NCI-H1092 treated with DMSO at 0.1 percent for 48 hours (cell line): ENCODE data around the gene ZDHHC12.
A peak's percentile ranks its signal among the peaks of the same experiment; 100 is the strongest.

Source experiments
- DNase-seq: peaks from one replicate; lab custom pipeline; 2025; lab: John Stamatoyannopoulos, UW

The ZDHHC12 gene

DNA sequence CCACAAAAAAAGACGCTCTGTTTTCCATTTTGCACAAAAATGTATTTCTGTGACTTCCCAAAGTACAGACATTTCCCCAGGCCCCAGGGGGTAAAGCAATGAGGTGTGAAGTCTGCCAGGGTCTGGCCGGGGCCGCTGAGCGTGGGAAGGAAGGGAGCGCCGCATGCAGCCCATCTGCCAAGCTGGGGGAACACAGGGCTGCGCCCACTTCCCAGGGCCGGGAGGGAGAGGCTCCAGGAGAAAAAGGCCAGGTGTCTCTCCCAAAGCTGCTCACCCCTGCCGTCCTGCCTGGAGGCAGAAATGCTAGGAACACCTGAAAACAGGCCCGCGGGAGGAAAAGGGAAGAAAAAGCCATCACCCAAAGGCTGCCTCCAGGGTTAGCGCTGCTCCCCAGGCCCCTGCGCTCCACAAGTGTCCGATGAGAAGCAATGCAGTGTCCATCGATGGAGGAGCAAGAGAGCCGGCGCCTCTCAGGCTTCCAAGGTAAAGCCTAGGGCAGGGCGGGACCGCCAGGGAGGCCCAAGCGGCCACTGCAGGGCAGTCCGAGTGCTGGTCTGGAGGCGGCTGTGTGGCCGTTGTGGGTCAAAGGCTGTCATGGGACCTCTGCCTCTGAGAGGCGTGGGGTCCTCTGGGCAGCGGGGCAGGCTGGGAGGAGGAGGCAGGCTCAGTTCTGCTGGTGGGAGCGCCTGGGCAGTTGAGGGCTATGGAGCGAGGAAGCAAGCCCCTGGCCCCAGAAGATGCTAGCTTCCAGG, 6.0 kb upstream of the ZDHHC12 start:
- DNase-seq = no peak

DNA sequence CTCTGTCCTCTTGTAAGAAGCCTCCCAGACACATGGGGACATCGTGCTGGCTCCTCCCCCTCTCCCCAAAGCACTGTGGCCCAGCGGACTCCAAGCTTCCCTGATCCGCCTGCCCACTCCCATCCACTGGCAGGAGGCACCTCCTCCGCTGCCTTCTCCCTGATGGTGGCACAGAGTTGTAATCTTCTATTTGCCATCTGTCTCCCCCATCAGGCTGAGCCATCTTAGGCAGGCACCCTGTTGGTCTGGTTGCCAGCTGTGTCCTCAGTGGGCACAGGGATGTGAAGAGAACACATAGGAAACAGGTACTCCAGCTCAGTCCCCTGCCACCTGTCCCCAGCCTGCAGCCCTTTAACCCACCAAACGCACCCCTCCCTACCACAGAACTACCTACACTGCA, 5.4 kb upstream of the ZDHHC12 start:
- no peak for DNase-seq

DNA sequence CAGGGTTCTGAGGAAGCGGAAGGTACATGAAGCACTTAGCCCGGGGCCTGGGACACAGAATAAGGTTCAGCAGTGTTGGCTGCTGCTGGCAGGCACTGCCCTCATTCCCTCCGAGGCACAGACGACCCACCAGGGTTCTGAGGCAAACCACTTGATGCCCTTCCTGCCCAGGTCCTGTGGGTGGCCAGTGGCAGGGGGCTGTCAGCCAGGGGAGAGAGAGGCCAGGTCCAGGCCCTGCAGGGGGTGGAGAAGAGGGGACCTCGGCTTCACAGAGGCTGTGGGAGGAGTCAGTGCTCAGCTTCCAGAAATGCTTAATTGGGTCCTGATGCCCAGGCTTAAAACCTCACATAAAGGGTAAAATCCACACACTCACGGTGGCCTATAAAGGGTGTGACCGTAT, 4.4 kb upstream of the ZDHHC12 start:
- DNase-seq = no peak

DNA sequence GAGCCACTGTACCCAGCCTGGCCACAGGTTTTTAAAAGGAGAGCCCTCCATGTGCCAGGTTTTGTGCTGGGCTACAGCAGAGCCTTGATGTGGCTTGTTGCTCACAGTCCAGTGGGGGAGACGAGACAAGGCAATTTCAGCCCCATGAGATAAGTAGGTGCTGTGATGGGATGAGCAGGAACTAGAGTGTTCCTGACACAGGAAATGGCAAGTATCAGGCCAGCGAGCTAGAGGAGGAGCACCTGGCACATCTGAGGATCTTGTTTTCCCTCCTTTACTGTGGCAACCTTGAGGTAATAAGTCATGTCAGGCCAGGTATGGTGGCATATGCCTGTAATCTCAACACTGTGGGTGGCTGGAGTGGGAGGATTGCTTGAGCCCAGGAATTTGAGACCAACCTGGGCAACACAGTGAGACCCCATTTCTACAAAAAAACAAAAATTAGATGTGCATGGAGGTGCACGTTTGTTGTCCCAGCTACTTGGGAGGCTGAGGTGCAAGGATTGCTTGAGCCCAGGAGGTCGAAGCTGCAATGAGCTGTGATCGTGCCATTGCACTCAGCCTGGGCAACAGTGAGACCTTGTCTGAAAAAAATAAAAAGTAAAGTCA, 3.8 kb upstream of the ZDHHC12 start:
- DNase-seq = no peak

DNA sequence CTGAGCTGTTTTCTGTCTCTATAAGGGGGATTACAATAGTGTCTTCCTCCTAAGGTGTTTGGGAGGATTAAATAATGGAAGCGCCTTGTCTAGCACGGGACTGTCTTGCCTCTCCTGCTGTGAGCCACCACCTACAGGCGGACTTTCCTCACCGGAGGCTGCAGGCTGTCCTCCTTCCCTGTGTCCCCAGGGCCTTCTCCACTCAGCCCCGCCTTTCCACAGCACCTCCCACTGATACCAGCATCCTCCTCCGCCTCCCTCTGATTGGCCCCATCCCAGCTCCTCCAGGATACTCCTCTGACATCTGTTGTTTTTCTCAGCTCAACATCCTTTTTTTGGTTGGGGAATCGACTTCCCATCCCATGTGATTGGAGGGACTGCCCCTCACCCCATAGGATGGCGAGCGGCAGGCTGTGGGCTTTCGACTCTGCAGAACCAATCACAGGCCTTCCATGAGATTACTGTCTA, 851 bp upstream of the ZDHHC12 start:
- DNase-seq = peak; percentile 47

- no peak for DNase-seq
Observed at GRCh38 chr9:128723352-128723865, 518 bp downstream of the ZDHHC12 start.

DNA sequence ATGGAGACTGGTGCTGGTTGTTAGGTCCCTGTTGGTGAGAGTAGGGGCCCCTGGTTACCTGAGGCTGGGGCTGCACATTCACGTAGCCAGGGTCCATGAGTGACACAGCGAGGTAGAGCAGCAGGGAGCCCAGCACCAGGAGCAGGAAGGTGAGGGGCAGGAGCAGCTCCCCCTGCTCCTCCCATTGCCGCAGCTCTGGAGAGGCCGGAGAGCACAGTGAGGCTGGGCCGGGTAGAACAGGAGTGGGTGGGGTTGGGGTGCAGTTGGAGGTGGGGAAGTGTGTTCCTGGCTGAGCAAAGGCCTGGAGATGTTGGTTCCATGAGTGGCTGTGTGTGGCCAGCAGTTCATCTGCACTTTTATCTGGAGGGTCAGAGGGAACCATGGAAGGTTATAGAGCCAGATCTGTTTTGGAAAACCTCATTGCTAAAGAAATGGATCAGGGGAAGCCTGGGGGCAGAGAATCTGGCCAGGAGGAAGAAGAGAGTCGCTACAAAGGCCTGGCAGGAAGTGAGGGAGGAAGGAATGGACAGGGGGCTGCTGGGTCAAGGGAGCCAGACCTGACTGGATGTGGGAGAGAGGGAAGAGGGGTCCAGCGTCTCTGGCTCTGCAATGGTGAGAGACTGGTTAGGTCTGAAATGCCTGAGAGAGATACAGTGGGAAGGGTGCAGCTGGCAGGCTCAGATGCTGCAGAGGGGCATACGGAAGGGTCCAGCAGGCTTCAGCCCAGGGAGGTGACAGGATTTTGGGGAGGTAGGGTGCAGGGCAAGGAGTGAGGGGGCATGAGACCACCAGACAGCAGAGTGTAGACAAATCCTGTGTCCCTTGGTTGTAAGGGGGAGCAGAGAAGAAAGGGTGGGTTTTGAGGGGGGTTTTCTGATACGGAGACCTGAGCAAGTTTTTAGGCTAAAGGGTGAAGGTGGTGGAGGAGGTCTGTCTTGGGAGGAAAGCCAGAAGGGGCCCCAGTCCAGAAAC, 1.3 kb downstream of the ZDHHC12 start:
- no peak for DNase-seq

DNA sequence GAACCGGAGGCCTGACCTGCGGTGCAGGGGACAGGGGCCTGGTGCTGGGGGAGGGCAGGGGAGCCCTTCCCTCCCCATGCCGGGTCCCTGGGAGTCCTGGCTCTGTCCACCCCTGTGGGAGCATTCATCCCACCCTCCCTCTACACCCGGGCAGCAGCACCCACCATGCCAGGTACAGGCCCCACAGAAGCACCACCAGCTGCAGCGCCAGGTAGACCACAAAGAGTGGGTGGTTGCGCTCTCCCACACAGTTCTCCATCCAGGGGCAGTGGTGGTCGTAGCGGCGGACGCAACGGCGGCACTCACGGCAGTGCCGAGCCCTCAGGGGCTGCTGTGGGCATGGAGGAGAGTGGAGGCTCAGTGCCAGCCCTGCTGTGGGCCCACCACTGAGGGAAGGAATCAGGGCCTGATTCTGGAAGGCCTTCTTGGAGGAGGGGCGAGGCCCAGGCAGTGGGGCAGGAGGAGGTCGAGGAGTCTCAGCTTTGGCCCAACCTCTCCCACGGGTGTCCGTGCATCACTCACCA, 2.4 kb downstream of the ZDHHC12 start:
- no peak for DNase-seq

DNA sequence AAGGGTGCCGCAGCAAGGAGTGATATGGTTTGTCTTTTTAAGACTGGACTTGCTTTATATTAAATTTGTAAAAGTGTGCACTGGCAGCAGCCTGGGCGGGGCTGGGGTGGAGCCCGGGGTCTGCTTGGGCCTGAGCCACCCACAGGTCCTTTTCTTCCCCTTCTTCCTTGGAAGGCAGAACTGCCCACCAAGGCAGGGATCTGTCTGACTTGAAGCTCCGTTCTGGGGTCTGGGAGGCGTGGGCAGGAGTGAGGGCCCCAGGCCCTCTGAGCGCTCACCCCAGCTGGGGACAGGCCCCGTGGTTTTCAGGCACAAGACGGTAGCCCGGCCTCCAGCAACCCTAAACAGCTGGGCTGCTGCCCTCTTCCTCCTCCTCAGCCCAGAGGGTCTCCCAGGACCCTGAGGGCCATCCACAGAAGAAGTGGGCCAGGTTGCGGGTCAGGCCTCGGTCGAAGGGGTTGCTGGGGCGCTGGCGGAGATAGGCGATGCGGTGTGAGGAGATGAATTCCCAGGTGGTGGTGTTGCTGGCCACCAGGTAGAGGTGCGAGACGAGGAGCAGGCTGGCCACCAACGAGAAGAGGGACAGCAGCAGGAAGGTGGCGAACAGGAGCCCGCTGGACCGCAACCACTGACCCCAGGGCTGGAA, 3.0 kb downstream of the ZDHHC12 start:
- DNase-seq = no peak

DNA sequence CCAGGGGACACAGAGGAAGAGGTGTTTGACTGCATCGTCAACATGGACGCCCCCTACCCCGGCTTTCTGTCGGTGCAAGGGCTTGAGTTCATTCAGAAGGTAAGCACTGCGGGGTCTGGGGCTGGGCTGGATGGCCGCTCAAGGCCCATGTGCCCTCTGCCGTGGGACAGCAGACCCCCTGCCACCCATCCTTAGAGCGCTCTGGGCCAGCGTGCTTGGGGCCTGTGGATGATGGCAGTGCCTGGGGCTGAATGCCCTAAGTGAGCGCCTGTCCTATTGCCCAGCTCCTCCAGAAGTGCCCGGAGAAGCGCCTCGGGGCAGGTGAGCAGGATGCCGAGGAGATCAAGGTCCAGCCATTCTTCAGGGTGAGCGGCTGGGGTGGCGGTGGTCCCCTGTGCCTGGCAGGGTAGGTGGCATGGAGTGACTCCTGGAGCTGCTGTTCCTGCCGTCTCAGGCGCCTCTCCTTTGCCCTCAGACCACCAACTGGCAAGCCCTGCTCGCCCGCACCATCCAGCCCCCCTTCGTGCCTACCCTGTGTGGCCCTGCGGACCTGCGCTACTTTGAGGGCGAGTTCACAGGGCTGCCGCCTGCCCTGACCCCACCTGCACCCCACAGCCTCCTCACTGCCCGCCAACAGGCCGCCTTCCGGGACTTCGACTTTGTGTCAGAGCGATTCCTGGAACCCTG, 3.9 kb downstream of the ZDHHC12 start:
- no peak for DNase-seq

DNA sequence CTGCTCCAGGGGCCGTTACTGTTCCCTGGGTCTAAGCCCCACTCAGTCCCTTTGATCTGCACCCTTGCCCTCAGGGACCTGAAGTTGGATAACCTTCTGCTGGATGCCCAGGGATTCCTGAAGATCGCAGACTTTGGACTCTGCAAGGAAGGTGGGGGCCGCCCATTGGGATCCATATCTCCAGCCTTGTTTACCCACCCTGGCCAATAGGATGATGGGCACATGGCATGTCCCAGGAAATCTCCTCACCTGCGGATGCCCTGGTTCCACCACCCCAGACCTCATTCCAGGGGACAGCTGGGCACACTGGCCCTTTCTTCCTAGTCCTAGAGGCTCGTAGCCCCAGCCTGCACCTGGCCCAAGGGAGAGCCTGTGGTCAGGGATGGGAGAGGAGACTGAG, 5.5 kb downstream of the ZDHHC12 start:
- no peak for DNase-seq

- no peak for DNase-seq
Observed at GRCh38 chr9:128718047-128718446, 5.9 kb downstream of the ZDHHC12 start.

DNA sequence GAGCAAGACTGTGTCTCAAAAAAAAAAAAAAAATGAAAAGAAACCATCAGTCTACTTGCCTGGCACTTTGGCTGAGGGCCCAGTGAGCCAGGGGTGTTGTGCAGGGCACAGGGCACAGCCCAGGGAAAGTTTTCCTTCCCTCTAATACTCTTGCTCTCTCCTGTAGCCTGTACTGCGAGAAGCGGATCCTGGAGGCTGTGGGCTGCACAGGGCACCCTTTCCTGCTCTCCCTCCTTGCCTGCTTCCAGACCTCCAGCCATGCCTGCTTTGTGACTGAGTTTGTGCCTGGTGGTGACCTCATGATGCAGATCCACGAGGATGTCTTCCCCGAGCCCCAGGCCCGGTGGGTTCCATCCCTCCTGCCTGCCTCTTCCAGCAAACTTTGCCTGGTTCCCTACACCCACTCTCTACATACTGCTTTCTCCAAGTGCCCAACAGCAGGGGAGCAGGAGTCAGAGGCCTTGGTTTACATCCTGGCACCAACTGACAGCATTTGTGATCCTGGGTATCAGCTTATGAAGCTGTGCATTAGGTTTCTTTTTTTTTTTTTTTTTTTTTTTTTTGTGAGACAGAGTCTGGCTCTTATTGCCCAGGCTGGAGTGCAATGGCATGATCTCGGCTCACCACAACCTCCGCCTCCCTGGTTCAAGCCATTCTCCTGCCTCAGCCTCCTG, 7.2 kb downstream of the ZDHHC12 start:
- no peak for DNase-seq

DNA sequence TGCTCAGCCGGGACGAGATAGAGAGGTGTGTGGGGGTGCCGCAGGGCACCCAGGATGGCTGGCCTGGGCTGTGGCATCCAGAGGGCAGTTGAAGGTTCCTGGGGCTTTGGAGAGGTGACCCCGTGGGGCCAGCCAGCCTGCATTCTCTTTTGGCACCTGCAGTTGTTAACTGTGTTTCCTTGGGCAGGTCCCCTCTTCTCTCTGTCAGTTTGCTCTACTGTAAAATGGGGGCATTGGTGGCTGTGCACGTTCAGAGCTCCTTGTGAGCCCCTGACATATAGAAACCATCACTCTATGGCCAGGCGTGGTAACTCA, 8.5 kb downstream of the ZDHHC12 start:
- DNase-seq = no peak

DNA sequence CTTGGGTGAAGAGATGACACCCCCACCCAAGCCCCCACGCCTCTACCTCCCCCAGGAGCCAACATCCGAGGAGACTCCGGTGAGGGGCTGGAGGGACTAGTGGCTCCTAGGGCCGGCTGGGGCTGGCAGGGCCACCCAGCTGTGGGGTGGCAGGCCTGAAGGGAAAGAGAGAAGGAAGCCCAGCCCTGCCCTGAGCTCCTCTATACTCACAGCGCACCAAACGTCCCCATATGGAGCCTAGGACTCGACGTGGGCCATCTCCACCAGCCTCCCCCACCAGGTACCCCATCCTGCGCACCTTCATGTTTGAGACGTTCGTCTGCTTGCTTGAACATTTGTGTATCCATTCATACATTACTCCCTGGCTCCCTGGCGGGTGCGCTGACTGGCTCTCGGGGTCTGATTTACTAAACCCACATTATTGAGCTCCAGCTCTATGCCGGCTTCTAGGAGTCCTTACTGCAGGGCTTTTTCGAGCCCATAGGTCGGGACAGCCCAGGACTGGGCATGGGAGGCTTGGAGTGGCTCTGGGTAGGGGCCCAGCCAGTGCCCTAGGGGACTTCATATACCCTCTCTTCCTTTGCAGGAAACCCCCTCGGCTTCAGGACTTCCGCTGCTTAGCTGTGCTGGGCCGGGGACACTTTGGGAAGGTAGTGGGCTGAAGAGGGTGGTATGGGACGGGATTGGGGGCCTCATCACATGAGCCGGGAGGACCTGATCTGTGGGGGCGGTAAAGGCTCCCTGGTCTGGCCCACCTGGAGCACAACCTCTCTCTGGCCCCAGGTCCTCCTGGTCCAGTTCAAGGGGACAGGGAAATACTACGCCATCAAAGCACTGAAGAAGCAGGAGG, 9.1 kb downstream of the ZDHHC12 start:
- no peak for DNase-seq

DNA sequence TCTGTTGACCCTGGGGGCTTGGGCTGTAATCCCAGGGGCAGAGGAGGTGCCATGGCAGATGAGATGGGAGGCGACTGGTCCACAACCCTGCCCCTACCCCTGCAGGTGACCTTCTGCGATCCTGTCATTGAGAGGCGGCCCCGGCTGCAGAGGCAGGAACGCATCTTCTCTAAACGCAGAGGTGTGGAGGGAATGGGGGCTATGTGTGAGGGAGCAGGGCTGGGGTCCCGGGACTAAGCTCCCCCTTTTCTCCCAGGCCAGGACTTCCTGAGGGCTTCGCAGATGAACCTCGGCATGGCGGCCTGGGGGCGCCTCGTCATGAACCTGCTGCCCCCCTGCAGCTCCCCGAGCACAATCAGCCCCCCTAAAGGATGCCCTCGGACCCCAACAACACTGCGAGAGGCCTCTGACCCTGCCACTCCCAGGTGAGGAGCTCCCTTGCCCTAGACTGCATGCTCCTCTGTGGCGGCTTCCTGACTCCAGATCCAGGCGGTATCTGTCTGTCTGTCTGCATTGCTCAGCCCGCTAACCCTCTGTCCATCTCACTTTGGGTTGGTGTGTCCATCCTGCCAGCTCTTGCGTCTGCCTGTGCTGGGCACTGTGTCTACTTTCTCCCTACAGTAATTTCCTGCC, 9.9 kb downstream of the ZDHHC12 start:
- no peak for DNase-seq

DNA sequence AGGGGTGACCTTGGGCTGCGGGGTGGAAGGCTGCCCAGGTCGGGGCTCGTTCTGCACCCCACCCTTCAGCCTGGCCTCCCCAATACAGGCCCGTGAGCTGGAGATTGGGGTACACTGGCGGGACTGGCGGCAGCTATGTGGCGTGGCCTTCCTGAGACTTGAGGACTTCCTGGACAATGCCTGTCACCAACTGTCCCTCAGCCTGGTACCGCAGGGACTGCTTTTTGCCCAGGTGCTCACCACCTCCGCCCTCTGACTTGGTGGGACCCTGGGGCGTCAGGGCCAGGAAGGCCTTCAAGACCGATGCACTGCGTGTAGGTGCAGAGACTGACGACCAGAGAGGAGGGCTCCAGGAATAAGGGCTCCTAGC, 10.5 kb downstream of the ZDHHC12 start:
- no peak for DNase-seq

DNA sequence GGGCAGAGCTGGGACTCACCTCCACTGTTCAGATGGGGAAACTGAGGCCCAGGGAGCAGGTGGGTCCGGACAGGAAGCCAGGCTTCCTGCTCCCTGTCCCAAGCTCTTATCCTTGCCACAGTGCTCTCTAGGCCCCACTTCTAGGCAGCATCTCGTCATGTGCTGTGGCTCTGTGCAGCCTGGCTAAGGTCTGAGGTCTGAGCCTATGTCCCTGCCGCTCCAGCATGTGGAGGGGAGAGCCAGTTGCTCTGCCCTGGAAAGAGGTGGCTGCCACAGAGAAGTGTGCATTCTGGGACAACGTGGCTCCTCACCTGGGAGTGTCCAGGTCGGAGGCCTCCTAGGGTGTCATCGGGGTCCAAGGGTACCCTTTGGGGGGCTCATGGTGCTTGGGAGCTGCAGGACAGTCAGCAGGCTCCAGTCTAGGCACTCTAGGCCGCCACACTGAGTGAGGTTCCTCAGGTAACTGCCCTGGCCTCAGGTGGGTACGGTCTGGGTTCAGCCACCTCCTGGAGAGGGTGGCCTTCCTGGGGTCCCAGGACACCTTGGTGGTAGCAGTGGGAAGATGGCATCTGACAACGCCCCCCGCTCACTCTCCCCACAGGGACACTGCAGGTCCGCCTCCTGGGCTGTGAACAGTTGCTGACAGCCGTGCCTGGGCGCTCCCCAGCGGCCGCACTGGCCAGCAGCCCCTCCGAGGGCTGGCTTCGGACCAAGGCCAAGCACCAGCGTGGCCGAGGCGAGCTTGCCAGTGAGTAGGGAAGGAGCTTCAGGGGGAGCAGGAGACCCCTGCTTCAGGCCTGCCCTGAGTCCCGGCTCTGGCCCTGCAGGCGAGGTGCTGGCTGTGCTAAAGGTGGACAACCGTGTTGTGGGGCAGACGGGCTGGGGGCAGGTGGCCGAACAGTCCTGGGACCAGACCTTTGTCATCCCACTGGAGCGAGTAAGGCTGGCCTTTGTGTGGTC, 11.2 kb downstream of the ZDHHC12 start:
- no peak for DNase-seq
